Measurements from ENCODE around the gene MRM2. TPM values are rescaled to one million over a fixed set of nuclear protein-coding genes. Genes with fewer than 3 reads are reported as not detected.

MRM2 gene
- total RNA-seq, 1 donor from 2014 or later = 18.9 TPM

DNA sequence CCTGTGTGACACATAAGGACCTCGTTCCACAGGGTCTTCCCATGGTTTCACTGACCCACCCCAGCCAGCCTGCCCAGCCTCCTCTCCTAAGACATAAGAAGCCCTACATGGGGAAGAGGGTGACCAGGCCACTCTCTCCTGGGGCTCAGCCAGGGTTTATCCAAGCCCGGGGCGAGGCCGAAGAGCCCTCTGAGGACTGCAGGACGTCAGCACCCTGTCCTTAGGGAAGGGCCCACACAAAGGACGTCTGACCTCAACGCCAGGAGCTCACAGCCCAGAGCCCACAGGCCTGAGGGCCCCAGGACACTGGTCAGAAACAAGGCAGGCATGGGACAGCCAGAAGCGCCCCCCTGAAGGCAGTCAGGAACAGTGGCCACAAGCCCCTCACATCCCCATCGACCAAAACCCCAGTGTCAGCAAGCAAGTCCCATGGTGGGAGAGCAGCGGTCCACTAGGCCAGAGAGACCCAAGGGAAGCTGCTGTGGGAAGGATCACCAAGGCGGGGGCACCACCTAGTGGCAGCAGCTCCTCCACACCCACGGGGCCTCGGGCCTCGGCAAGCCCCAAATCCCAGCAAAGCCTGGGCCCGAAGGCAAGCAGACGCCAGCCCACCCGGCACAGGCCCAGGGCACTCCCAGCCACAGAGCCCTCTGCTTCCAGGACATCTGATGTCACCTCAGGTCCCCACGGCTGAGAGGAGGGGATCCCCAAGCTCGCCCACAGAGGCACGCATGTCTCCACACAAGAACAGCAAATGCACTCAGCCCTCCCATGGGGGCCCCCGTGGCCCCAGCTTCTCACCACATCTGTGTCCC is 32.7 kb downstream of the MRM2 start:
- TF ChIP-seq CTCF (IDR thresholded peaks at IDR 0.05) = peak; percentile 90
- H3K27me3 Mint-ChIP-seq (ENCODE audit: unreplicated experiment) = no peaks in the 10 kb centered on the region
- H3K27ac Mint-ChIP-seq (ENCODE audit: unreplicated experiment) = no peak overlapping the region
- peaks cover 14% of the 10 kb centered on the region for H3K4me1 Mint-ChIP-seq (ENCODE audit: unreplicated experiment)
- H3K4me3 Mint-ChIP-seq (ENCODE audit: unreplicated experiment) = no peak overlapping the region
- H3K36me3 Mint-ChIP-seq (ENCODE audit: unreplicated experiment) = peaks cover 41% of the 10 kb centered on the region
- no peaks in the 10 kb centered on the region for H3K9me3 Mint-ChIP-seq (ENCODE audit: unreplicated experiment)
- peak; percentile 93 for DNase-seq (ENCODE audit: extremely low spot score, unreplicated experiment)

GRCh38 chr7:2208712-2209111 is 33.3 kb downstream of the MRM2 start:
- Mint-ChIP-seq H3K9me3 (ENCODE audit: unreplicated experiment) (no peaks in the 10 kb centered on the region), H3K27me3 (ENCODE audit: unreplicated experiment) (no peaks in the 10 kb centered on the region), H3K27ac (ENCODE audit: unreplicated experiment) (no peak overlapping the region), H3K36me3 (ENCODE audit: unreplicated experiment) (peaks cover 38% of the 10 kb centered on the region), H3K4me1 (ENCODE audit: unreplicated experiment) (peaks cover 19% of the 10 kb centered on the region), H3K4me3 (ENCODE audit: unreplicated experiment) (no peak overlapping the region)
- no peak for DNase-seq (ENCODE audit: extremely low spot score, unreplicated experiment)
- no peak for TF ChIP-seq CTCF (IDR thresholded peaks at IDR 0.05)

DNA sequence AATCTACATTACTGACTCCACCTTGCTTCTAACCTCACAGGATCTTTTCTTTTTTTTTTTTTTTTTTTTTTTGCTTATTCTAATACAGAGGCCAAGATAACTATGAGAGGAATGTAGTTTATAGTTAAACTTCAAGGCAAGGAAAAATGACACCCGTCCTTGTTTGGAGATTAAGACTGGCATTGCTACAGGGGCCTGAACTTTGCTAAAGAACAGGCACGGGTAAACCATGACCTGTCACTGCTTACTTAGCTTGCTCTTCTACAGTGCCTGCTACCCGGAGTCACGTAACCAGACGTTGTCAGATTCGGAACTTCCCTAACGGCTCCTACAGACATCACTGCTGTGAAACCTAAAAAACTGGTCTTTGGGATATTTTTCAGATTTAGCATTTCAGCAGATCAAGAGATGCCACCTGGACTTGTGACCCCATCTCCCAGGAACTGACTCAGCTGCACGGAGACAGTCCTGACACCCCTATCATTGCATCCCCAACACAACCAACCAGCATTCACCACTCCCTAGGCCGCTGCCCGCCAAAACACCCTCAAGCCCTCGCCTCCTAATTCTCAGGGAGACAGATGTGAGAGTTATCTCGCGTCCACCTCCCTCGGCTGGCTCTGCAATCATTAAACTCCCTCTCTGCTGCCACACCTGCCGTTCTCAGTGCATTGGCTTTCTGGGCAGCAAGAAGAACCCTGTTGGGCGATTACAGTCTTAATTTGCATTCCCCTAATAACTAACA is 36.8 kb downstream of the MRM2 start:
- Mint-ChIP-seq H3K9me3 (ENCODE audit: unreplicated experiment) (no peaks in the 10 kb centered on the region), H3K27ac (ENCODE audit: unreplicated experiment) (no peak overlapping the region), H3K27me3 (ENCODE audit: unreplicated experiment) (no peaks in the 10 kb centered on the region), H3K4me1 (ENCODE audit: unreplicated experiment) (peaks cover 24% of the 10 kb centered on the region), H3K36me3 (ENCODE audit: unreplicated experiment) (peaks cover 19% of the 10 kb centered on the region), H3K4me3 (ENCODE audit: unreplicated experiment) (no peak overlapping the region)
- DNase-seq (ENCODE audit: extremely low spot score, unreplicated experiment) = no peak
- no peak for TF ChIP-seq CTCF (IDR thresholded peaks at IDR 0.05)

DNA sequence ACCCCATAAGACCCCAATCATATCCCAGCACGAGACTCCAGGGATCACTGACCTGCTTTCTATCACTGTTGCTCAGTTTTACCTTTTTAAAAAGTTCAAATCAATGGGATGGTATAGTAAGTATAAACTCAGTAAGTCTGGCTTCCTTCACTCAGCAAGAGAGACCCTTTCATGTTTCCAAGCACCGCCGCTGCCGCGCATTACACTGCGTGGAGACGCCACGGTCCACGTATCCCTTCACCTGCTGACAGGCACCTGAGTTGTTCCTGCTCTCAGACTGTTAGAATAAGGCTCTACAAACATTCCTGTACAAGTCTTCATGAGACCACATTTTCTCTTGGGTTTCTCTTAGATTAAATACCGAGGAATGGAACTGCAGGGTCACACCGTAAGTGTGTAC is 37.6 kb downstream of the MRM2 start:
- Mint-ChIP-seq H3K9me3 (ENCODE audit: unreplicated experiment) (no peaks in the 10 kb centered on the region), H3K4me1 (ENCODE audit: unreplicated experiment) (peaks cover 24% of the 10 kb centered on the region), H3K36me3 (ENCODE audit: unreplicated experiment) (peaks cover 20% of the 10 kb centered on the region), H3K27me3 (ENCODE audit: unreplicated experiment) (no peaks in the 10 kb centered on the region), H3K27ac (ENCODE audit: unreplicated experiment) (no peak overlapping the region), H3K4me3 (ENCODE audit: unreplicated experiment) (no peak overlapping the region)
- DNase-seq (ENCODE audit: extremely low spot score, unreplicated experiment) = no peak
- TF ChIP-seq CTCF (IDR thresholded peaks at IDR 0.05) = no peak

GRCh38 chr7:2203766-2204300 is 38.2 kb downstream of the MRM2 start:
- Mint-ChIP-seq H3K9me3 (ENCODE audit: unreplicated experiment) (no peaks in the 10 kb centered on the region), H3K4me3 (ENCODE audit: unreplicated experiment) (no peak overlapping the region), H3K27ac (ENCODE audit: unreplicated experiment) (no peak overlapping the region), H3K27me3 (ENCODE audit: unreplicated experiment) (no peaks in the 10 kb centered on the region), H3K4me1 (ENCODE audit: unreplicated experiment) (peaks cover 24% of the 10 kb centered on the region), H3K36me3 (ENCODE audit: unreplicated experiment) (peaks cover 22% of the 10 kb centered on the region)
- no peak for TF ChIP-seq CTCF (IDR thresholded peaks at IDR 0.05)
- DNase-seq (ENCODE audit: extremely low spot score, unreplicated experiment) = no peak

Measured in osteocyte (in vitro differentiated cells).